HG03521 (cell line): ENCODE data around the gene MRGPRD.

Experiments
- ATAC-seq: cut with Tn5 transposase; IDR thresholded peaks from one replicate; pipeline ENCODE4 v1.9.1; 2021; ENCODE audit warnings: mild to moderate bottlenecking, moderate library complexity; ENCODE audit not compliant: unreplicated experiment

Gene MRGPRD

DNA sequence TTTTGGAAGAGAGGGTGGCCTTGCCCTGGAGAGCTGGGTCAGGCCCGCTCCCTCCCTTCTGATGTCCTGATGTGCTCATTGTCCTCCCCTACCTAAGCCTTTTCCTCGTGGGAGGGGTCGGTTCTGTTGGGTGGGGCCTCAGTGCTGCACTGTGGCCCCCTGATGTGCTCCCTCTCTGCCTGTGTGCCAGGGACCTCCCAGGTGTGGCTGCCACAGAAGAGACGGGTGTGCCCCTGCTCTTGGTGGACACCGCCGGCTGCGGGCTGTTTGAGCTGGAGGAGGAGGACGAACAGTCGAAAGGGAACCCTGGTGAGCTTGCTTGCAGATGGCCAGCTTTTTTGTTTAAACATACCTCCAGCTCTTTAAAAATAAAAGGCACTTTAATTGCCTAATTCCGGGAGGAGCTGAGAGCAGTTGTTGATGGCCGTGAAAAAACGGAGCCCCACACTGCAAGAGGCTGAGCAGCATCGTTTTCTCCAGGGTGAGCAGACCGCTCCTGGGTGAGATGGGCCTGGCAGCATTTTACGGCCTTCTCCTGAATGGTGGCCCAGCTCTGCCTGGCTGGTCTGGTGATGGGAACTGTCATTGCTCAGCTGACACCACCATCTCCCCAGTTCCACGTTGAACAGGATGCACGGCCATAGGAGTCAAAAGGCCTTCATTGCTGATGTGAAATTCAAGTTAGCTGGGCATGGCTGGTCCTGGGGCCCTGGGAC lies 47.0 kb downstream of the MRGPRD start:
- ATAC-seq, result no peak

DNA sequence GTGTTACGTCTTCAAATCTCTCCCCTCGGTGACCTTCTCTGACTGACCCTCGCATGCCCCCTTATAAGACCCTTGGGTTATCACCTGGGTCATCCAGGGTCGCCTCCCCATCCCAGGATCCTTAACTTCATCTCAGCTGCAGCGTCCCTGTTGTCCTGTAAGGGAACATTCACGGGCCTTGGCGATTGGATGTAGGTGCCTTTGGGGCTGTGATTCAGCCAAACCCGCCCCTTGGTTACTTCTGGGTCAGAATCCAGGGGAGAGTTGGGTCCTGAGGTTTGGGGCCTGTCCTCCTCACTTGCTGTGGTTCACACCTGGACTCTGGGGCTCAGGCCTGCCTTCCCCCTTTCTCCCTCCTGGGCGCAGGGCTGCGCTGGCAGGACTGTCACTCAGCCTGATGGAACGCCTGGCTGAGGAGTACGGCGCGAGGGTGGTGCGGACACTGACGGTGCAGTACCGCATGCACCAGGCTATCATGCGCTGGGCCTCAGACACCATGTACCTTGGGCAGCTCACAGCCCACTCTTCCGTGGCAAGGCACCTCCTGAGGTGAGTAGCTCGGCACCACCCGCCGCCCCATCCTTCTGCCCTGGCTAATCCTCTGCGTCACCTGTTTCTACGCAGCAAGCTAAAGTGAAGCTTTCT lies 47.7 kb downstream of the MRGPRD start:
- ATAC-seq, result no peak

DNA sequence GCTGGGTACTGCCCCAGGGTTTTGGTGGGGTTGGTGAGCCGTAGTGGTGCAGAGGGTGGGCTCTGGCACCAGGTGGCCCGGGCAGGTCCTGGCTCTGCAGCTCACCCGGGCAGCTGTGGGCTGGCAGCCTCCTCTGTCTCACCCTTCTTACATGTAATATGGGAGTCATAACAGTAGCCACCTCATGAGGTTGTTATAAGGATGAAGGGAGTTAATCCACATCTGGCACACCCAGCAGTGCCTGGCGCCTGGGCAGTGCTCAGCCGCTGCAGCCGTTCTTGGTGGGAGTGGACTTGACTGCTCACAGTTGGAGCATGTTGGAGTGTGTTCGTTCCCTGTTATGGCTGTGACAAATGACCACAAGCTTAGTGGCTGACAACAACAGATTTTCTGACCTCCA lies 48.4 kb downstream of the MRGPRD start:
- no peak for ATAC-seq

DNA sequence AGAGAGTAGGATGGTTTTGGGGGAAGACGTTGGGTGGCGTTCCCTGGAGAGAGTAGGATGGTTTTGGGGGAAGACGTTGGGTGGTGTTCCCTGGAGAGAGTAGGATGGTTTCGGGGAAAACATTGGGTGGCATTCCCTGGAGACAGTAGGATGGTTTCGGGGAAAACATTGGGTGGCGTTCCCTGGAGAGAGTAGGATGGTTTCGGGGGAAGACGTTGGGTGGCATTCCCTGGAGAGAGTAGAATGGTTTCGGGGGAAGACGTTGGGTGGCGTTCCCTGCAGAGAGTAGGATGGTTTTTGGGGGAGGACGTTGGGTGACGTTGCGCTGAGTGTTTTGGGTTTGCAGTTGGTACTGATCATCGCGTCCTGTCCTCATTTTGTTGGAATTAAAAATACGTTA lies 48.9 kb downstream of the MRGPRD start:
- ATAC-seq, result no peak

DNA sequence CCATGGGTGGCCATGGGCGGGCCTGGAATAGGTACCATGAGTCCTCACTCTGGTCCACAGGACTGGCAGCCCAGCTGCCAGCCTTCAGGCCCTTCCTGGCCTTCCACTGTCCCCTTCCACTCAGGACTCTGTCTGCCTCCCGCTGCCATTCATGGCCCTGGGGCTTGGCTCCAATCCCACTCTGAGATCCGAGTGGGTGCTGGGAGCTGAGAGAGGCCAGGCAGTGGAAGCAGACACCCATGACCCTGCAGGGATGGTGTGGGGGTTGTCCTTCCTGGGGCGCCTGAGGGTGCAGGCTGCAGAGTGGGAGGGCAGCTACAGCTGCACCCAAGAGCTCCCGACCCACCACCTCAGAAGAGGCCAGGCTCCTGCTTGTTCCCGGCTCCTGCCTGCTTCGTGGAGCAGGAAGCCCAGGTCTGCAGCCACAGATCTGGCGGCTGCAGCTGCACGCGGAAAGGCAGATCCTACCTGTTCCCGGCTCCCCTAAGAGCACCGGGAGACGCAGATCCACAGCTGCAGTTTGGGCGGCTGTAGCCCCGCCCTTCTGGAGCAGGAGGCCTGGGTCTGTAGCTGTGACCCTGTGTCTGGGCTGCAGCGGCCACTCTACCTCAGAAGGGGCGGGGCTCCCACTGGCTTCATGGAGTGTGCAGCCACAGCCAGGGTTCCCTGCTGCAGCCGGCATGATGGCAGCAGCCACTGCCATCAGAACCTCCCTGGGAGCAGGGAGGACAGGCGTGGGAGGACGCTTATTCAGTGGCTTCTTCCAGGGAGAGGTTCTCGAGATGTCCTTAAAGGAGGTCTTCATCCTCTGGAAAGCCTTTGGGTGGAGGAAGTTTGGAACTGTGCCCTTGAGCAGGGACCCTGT lies 49.6 kb downstream of the MRGPRD start:
- ATAC-seq, result no peak
